Breast epithelium (tissue), 4 donors: ENCODE data around the gene C1QC. TPM values are rescaled to one million over a fixed set of nuclear protein-coding genes. Genes with fewer than 3 reads are reported as not detected.

Source experiments
- DNase-seq, 2 donors: peaks; one replicate each; pipeline ENCODE4 v3.0.0-alpha.2; 2019; ENCODE audit warnings: low spot score in 2 of 2
- H3K27ac ChIP-seq, 2 donors: fragments of 200-600 bp; sonication (generic) in 1 of 2; one replicate each; pipeline ENCODE4 v1.5.1; 2016 to 2019; ENCODE audit warnings: mild to moderate bottlenecking in 1 of 2
- H3K27me3 ChIP-seq, 2 donors: fragments of 200-600 bp; sonication (generic) in 1 of 2; one replicate each; pipeline versions ENCODE4 v1.5.1 to v1.6.0; 2017 to 2019; ENCODE audit warnings: control low read depth in 1 of 2, mild to moderate bottlenecking in 1 of 2
- H3K36me3 ChIP-seq: fragments of 200-600 bp; one replicate; pipeline ENCODE4 v1.5.1; 2019
- H3K4me1 ChIP-seq, 2 donors: fragments of 200-600 bp; sonication (generic); one replicate each; pipeline ENCODE4 v1.5.1; 2016 to 2019; ENCODE audit warnings: control low read depth in 1 of 2
- H3K4me3 ChIP-seq, 3 donors: fragments of 200-600 bp; sonication (generic); 1 replicate in 2 of 3; 2 replicates in 1 of 3; pipeline ENCODE4 v1.5.1; 2016 to 2019; ENCODE audit warnings: mild to moderate bottlenecking in 3 of 3, moderate library complexity in 2 of 3
- H3K9me3 ChIP-seq, 2 donors: fragments of 200-600 bp; sonication (generic) in 1 of 2; one replicate each; pipeline ENCODE4 v1.5.1; 2016 to 2019; ENCODE audit warnings: control low read depth in 1 of 2
- CTCF ChIP-seq, 3 donors: fragments of 450-650 bp; IDR thresholded peaks; one replicate each; pipeline ENCODE4 v1.5.1; 2016 to 2017; ENCODE audit warnings: antibody characterized with exemption in 3 of 3, mild to moderate bottlenecking in 3 of 3, moderate library complexity in 3 of 3
- POLR2A ChIP-seq: fragments of 450-650 bp; IDR thresholded peaks from one replicate; pipeline ENCODE4 v1.6.1; 2016; ENCODE audit warnings: antibody characterized with exemption, mild to moderate bottlenecking, moderate library complexity
- POLR2AphosphoS5 ChIP-seq, 3 donors: sonication (generic); formaldehyde crosslinking; IDR thresholded peaks; one replicate each; pipeline ENCODE4 v1.6.1; 2017; ENCODE audit warnings: antibody characterized with exemption in 3 of 3
- intact Hi-C: fragments of 100-400 bp; cut with DNase I; formaldehyde crosslinking; loops from one replicate; pipeline ENCODE4 v1.15.1; 2023; ENCODE audit warnings: low total_unique reads
- total RNA-seq, 3 donors: library from RNA; depleted of rRNA; stranded (reverse); fragments of >200 nt; gene quantifications; one replicate each; pipeline ENCODE4 v1.1.0, GENCODE V29; 2016

Gene C1QC
- total RNA-seq, 3 donors from 2014 or later: 76.4 to 385 (median 113) TPM

DNA sequence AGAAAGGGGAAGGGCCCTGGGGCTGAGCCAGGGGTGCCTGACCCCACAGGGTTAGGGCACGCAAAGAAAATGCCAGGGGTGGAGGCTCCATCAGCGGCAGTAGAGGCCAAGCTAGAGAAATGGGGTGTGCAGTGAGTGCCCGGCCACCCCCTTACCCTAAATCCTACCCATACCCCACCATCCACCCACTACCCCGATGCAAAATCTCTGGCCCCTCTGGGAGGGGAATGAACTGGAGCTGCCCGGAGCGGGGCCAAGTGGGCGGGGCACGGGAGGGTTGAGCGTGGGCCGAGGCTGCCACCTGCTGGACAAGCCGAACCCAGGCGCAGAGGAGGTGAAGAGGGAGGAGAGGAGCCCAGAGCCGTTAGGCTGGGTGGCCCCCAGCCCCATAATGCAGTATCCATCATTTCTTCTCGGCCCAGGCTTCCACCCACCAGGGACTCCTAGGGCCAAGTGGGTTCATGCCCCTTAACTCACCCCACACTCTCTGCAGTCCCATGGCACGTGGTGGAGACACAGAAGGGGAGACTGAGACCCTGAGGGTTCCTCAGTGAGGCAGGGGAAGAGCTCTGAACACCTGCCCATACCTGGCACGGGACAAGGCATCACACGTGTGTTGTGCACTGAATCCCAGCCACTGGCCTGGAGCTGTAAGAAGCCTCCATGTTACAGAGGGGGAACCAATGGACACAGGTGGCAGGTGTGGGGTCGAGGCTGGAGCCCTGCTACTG is 1.4 kb upstream of the C1QC start:
- intact Hi-C loops: loop anchor here (5.0 kb wide), 1 partner anchor 220 kb away; no protein-coding TSS in a partner anchor
- no peaks in the 10 kb centered on the region for H3K27me3 ChIP-seq
- H3K36me3 ChIP-seq: no peaks in the 10 kb centered on the region
- H3K27ac ChIP-seq: no peak overlapping the region
- no peaks in the 10 kb centered on the region for H3K4me1 ChIP-seq
- peak; percentile 54 to 89 (median 86) for TF ChIP-seq CTCF (IDR thresholded peaks at IDR 0.05)
- TF ChIP-seq POLR2A: no peak
- no peak for TF ChIP-seq POLR2AphosphoS5 (IDR thresholded peaks at IDR 0.05)
- peak; percentile 53 to 80 for DNase-seq
- H3K4me3 ChIP-seq: no peak overlapping the region
- no peaks in the 10 kb centered on the region for H3K9me3 ChIP-seq

GRCh38 chr1:22643928-22644327 is 495 bp downstream of the C1QC start:
- intact Hi-C loops: loop anchor here (5.0 kb wide), 1 partner anchor 222 kb away; no protein-coding TSS in a partner anchor
- Histone ChIP-seq H3K27ac (no peak overlapping the region), H3K4me3 (peak overlapping the region; percentile 27 to 42 (median 41)), H3K4me1 (no peaks in the 10 kb centered on the region), H3K9me3 (no peaks in the 10 kb centered on the region), H3K27me3 (no peaks in the 10 kb centered on the region), H3K36me3 (no peaks in the 10 kb centered on the region)
- no peak for DNase-seq
- no peak for TF ChIP-seq POLR2A
- TF ChIP-seq POLR2AphosphoS5 (IDR thresholded peaks at IDR 0.05): no peak
- TF ChIP-seq CTCF (IDR thresholded peaks at IDR 0.05): no peak

GRCh38 chr1:22645931-22646330 is 2.5 kb downstream of the C1QC start:
- TF ChIP-seq CTCF (IDR thresholded peaks at IDR 0.05): no peak
- TF ChIP-seq POLR2A: no peak
- no peak for TF ChIP-seq POLR2AphosphoS5 (IDR thresholded peaks at IDR 0.05)
- no peaks in the 10 kb centered on the region for H3K36me3 ChIP-seq
- DNase-seq: no peak
- no peaks in the 10 kb centered on the region for H3K27me3 ChIP-seq
- H3K4me1 ChIP-seq: no peaks in the 10 kb centered on the region
- no peaks in the 10 kb centered on the region for H3K9me3 ChIP-seq
- H3K27ac ChIP-seq: no peak overlapping the region
- intact Hi-C loops: no loop called here
- peak overlapping the region in 1 of 3 donors; percentile 42 for H3K4me3 ChIP-seq

- intact Hi-C loops: no loop called here
- H3K4me3 ChIP-seq: no peak overlapping the region
- no peaks in the 10 kb centered on the region for H3K27me3 ChIP-seq
- DNase-seq: no peak
- H3K4me1 ChIP-seq: no peaks in the 10 kb centered on the region
- TF ChIP-seq POLR2A (no peak), CTCF (IDR thresholded peaks at IDR 0.05) (no peak), POLR2AphosphoS5 (IDR thresholded peaks at IDR 0.05) (no peak)
- no peak overlapping the region for H3K27ac ChIP-seq
- no peaks in the 10 kb centered on the region for H3K9me3 ChIP-seq
- no peaks in the 10 kb centered on the region for H3K36me3 ChIP-seq
Observed at GRCh38 chr1:22646384-22646783, 3.0 kb downstream of the C1QC start.

GRCh38 chr1:22650089-22650693 is 6.8 kb downstream of the C1QC start:
- TF ChIP-seq CTCF (IDR thresholded peaks at IDR 0.05): no peak
- no peak for TF ChIP-seq POLR2AphosphoS5 (IDR thresholded peaks at IDR 0.05)
- no peak for TF ChIP-seq POLR2A
- intact Hi-C loops: loop anchor here (5.0 kb wide), 1 partner anchor 737 kb away; no protein-coding TSS in a partner anchor
- Histone ChIP-seq H3K9me3 (no peaks in the 10 kb centered on the region), H3K4me3 (no peak overlapping the region), H3K27me3 (no peaks in the 10 kb centered on the region), H3K36me3 (no peaks in the 10 kb centered on the region), H3K27ac (no peak overlapping the region), H3K4me1 (no peaks in the 10 kb centered on the region)
- no peak for DNase-seq
